Fibroblast of lung (primary cell): ENCODE measurements around the gene GNAT1.

ENCODE experiments used
- CTCF ChIP-seq, 2 donors: IDR thresholded peaks in 1 of 2; conservative IDR thresholded peaks in 1 of 2; 1 replicate in 1 of 2; 2 replicates in 1 of 2; pipeline ENCODE4 v1.5.1; 2011 to 2012; ENCODE audit warnings: low read length in 2 of 2, control low read depth in 1 of 2, inconsistent platforms in 1 of 2, low read depth in 1 of 2, mild to moderate bottlenecking in 1 of 2
- EZH2 ChIP-seq: IDR thresholded peaks from 2 replicates; pipeline ENCODE4 v1.5.1; 2012; ENCODE audit warnings: low read length, control low read depth, mild to moderate bottlenecking; ENCODE audit errors: missing control alignments

DNA sequence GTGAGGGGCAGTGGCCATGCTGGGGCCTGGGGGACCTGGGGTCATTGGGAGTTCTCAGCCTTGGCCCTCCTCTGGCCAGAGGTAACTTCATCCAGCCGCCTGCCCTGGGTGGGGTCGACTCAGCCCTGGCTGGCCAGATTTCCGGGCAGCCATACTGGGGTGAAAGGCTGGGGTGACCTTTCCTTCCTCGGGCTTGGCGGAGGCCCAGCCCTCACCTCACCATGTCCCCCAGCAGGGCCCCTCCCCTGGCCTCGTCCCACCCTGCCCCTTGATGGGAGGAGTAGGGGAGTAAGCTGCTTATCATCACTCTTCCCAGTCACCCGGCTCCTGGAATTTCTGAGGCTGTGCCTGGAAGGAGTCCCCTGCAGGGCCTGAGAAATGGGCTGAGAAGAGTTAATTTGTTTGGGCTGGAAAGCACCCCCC, 30.8 kb upstream of the GNAT1 start:
- TF ChIP-seq CTCF (conservative IDR thresholded peaks at IDR 0.05 in 1 of 2, IDR thresholded peaks at IDR 0.05 in 1 of 2; ENCODE audit: low read depth in 1 of 2, low read length in 2 of 2) (no peak), EZH2 (no peak)
